Karpas-422 (cell line): ENCODE measurements around the gene CD200R1. TPM values are rescaled to one million over a fixed set of nuclear protein-coding genes. Genes with fewer than 3 reads are reported as not detected.

Experiments used
- DNase-seq: peaks from one replicate; pipeline ENCODE4 v3.0.0-alpha.2; 2015
- H2AFZ ChIP-seq: fragments of 200-600 bp; sonication (generic); 2 replicates; pipeline ENCODE4 v1.6.1; 2014; ENCODE audit warnings: antibody characterized with exemption, low read length, mixed read lengths
- H3K27ac ChIP-seq: fragments of 200-600 bp; sonication (generic); 2 replicates; pipeline ENCODE4 v1.5.1; 2014; ENCODE audit warnings: mild to moderate bottlenecking, low read length, moderate library complexity
- H3K27me3 ChIP-seq: fragments of 200-600 bp; sonication (generic); 2 replicates; pipeline ENCODE4 v1.6.1; 2014; ENCODE audit warnings: low read length, mixed read lengths
- H3K36me3 ChIP-seq: fragments of 200-600 bp; sonication (generic); 2 replicates; pipeline ENCODE4 v1.6.1; 2014; ENCODE audit warnings: low read length, mixed read lengths; ENCODE audit not compliant: insufficient read depth
- H3K4me1 ChIP-seq: fragments of 200-600 bp; sonication (generic); 2 replicates; pipeline ENCODE4 v1.6.1; 2014; ENCODE audit warnings: mild to moderate bottlenecking, low read length, mixed read lengths
- H3K4me2 ChIP-seq: fragments of 200-600 bp; sonication (generic); 2 replicates; pipeline ENCODE4 v1.6.1; 2014; ENCODE audit warnings: low read length, low read depth, mild to moderate bottlenecking; ENCODE audit not compliant: poor library complexity, severe bottlenecking
- H3K4me3 ChIP-seq: fragments of 200-600 bp; sonication (generic); 2 replicates; pipeline ENCODE4 v1.5.1; 2014; ENCODE audit warnings: mild to moderate bottlenecking, antibody characterized with exemption, low read length, mixed read lengths
- H3K79me2 ChIP-seq: fragments of 200-600 bp; sonication (generic); 2 replicates; pipeline ENCODE4 v1.6.1; 2014; ENCODE audit warnings: mild to moderate bottlenecking, low read length, mixed read lengths
- H3K9ac ChIP-seq: fragments of 200-600 bp; sonication (generic); 2 replicates; pipeline ENCODE4 v1.6.0; 2014; ENCODE audit warnings: low read length
- H3K9me2 ChIP-seq: fragments of 200-600 bp; sonication (generic), shearing (Covaris generic); replicated peaks from 2 replicates; pipeline ENCODE4 v1.6.0; 2014; ENCODE audit warnings: mild to moderate bottlenecking, low read length, moderate library complexity; ENCODE audit not compliant: insufficient read depth
- H3K9me3 ChIP-seq: fragments of 300-700, 200-600 bp; sonication (generic); 2 replicates; pipeline ENCODE4 v1.6.1; 2014; ENCODE audit warnings: low read length, mixed read lengths
- H4K20me1 ChIP-seq: fragments of 200-600 bp; sonication (generic); 2 replicates; pipeline ENCODE4 v1.6.1; 2014; ENCODE audit warnings: mild to moderate bottlenecking, antibody characterized with exemption, low read length, low read depth; ENCODE audit not compliant: insufficient read depth
- total RNA-seq: library from RNA; depleted of rRNA; stranded (reverse); fragments of >200 nt; shearing (Covaris generic); gene quantifications from 2 replicates; pipeline ENCODE4 v1.2.3, GENCODE V29; 2014; ENCODE audit warnings: low replicate concordance

Gene CD200R1
- total RNA-seq, 1 experiment from 2014 or later = not detected

DNA sequence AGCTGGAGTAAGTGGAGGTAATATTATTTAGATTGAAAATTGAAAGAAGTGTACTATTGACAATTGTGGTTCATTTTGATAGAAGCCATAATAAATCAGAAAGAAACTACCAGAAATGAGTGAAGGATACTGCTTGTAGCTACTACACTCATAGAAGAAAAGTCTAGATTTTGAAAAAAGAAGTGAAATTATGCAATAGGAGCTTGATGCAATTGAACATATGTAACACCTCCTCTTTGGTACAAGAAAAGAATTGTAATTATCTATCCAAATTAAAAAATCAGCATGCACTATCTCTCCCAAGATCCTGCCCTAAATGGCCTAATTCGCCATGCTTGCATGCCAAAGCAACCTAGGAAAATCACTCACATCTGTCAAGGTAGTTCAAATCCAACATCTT lies 77.1 kb downstream of the CD200R1 start:
- Histone ChIP-seq H3K4me3 (no peak overlapping the region), H2AFZ (no peak overlapping the region), H4K20me1 (no peaks in the 10 kb centered on the region), H3K27me3 (no peaks in the 10 kb centered on the region), H3K27ac (no peak overlapping the region), H3K9me3 (no peaks in the 10 kb centered on the region), H3K4me2 (no peak overlapping the region), H3K36me3 (no peaks in the 10 kb centered on the region), H3K79me2 (no peaks in the 10 kb centered on the region), H3K9ac (no peak overlapping the region), H3K9me2 (no peaks in the 10 kb centered on the region), H3K4me1 (no peaks in the 10 kb centered on the region)
- no peak for DNase-seq

DNA sequence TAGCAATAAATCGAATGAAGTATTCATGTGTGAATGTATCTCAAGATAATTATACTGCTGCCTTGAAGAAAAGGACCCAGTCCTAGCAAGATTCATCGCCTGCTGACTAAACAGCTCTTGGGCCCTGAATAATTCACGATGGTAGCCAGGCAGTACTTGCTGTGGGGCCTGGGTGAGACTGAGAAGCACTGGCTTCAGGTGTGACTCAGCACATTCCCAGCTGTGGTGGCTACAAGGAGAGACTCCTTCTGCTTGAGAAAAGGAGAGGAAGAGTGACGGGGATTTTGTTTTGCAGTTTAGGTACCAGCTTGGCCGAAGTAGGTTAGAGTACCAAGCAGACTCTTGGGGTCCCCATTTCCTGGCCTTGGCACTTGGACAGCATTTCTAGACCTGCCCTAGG lies 80.6 kb downstream of the CD200R1 start:
- no peak overlapping the region for H2AFZ ChIP-seq
- no peak overlapping the region for H3K27ac ChIP-seq
- no peak overlapping the region for H3K9ac ChIP-seq
- H3K9me3 ChIP-seq = no peaks in the 10 kb centered on the region
- H3K79me2 ChIP-seq = no peaks in the 10 kb centered on the region
- no peaks in the 10 kb centered on the region for H4K20me1 ChIP-seq
- no peaks in the 10 kb centered on the region for H3K9me2 ChIP-seq
- H3K36me3 ChIP-seq = no peaks in the 10 kb centered on the region
- peaks cover 2% of the 10 kb centered on the region for H3K4me1 ChIP-seq
- no peak overlapping the region for H3K4me3 ChIP-seq
- no peaks in the 10 kb centered on the region for H3K27me3 ChIP-seq
- no peak for DNase-seq
- no peak overlapping the region for H3K4me2 ChIP-seq

DNA sequence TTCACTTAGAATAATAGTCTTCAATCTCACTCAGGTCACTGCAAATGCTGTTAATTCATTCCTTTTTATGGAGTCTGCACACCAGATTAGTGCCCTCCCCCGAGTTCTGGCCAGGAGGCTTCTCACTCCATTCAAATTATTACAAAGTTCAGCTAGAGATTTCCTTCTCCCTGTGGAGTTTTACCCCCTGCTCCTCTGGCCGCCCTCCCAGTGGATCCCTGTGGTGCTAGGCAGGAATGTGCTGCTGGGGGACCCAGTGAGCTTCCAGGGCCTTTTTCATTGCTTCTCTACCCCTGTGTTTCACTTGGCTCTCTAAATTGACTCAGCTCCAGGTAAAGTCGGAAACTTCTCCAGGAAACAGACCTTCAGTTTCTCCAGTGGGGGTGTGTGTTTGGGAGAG lies 85.5 kb downstream of the CD200R1 start:
- Histone ChIP-seq H3K4me3 (no peak overlapping the region), H3K79me2 (no peaks in the 10 kb centered on the region), H3K9me2 (no peaks in the 10 kb centered on the region), H3K4me2 (peak overlapping the region; percentile 60), H2AFZ (no peak overlapping the region), H3K9me3 (no peaks in the 10 kb centered on the region), H3K36me3 (no peaks in the 10 kb centered on the region), H3K27me3 (no peaks in the 10 kb centered on the region), H3K4me1 (peaks cover 14% of the 10 kb centered on the region), H3K27ac (no peak overlapping the region), H3K9ac (no peak overlapping the region), H4K20me1 (no peaks in the 10 kb centered on the region)
- DNase-seq = no peak

DNA sequence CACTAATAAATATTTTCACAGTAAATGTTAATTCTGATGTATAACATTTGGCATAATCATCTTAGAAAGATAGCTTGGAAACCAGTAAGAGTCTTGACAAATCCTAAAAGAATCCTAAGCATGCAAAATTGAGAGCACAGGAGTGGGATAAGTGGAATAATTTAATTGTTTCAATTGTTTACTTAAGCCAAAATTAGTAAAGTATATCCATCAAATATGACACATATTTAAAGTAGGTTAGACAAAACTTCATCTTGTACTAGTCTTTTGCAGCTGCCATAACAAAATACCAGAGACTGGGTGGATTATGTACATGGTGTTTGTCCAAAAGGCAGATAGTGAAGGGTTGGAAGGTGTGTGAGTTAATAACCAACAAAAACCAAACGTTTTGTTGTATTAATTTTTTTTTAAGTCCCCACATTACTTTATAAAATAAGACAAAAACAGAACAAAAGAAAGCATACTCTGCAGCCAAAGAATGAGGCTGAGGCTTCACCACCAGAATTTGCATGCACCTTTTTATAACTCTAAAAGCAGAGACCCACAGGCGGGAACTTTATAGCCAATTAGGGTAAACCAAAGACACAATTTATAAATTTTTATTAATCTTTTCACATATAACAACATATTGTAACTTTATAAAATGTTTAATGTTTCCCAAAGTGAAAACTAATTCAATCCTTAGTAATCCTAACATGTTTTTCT lies 86.4 kb downstream of the CD200R1 start:
- Histone ChIP-seq H3K4me1 (peaks cover 14% of the 10 kb centered on the region), H3K9me2 (no peaks in the 10 kb centered on the region), H3K27me3 (no peaks in the 10 kb centered on the region), H2AFZ (no peak overlapping the region), H3K36me3 (no peaks in the 10 kb centered on the region), H3K9me3 (no peaks in the 10 kb centered on the region), H3K27ac (no peak overlapping the region), H3K4me2 (peak overlapping the region; percentile 60), H4K20me1 (no peaks in the 10 kb centered on the region), H3K79me2 (no peaks in the 10 kb centered on the region), H3K9ac (no peak overlapping the region), H3K4me3 (no peak overlapping the region)
- no peak for DNase-seq

DNA sequence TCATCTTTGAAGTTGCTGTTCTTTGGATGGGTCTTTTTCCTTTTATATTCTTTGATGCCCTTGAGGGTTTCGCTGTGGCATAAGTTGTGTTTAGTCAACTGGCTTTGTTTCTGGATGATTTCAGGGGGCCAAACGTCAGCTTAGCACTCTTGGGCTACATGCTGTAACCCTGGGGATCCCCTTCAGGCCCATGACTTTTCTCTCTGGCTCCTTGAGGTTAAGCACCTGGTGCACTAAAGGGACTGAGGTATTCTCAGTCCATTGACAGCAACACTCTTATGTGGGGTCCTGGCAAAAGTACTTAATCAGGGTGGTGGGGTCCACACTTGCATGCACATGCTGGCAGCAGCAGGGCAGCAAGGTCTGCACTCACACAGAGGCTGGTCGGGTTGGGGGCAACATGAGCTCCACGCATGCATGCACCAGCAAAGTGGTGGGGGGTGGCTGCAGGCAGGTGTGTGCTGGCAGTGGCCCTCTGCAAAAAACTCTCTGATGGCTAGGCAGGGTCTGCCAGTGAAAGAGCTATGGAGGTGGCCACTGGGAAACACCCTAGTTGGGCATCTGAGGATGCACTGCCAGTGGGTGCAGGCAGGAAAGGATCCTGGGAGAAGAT lies 90.1 kb downstream of the CD200R1 start:
- no peak overlapping the region for H3K9ac ChIP-seq
- no peak overlapping the region for H3K4me3 ChIP-seq
- H3K79me2 ChIP-seq = no peaks in the 10 kb centered on the region
- no peak overlapping the region for H3K4me2 ChIP-seq
- DNase-seq = no peak
- H3K9me3 ChIP-seq = no peaks in the 10 kb centered on the region
- H4K20me1 ChIP-seq = no peaks in the 10 kb centered on the region
- no peak overlapping the region for H3K27ac ChIP-seq
- no peaks in the 10 kb centered on the region for H3K36me3 ChIP-seq
- H2AFZ ChIP-seq = no peak overlapping the region
- peaks cover 14% of the 10 kb centered on the region for H3K4me1 ChIP-seq
- no peaks in the 10 kb centered on the region for H3K9me2 ChIP-seq
- H3K27me3 ChIP-seq = no peaks in the 10 kb centered on the region

DNA sequence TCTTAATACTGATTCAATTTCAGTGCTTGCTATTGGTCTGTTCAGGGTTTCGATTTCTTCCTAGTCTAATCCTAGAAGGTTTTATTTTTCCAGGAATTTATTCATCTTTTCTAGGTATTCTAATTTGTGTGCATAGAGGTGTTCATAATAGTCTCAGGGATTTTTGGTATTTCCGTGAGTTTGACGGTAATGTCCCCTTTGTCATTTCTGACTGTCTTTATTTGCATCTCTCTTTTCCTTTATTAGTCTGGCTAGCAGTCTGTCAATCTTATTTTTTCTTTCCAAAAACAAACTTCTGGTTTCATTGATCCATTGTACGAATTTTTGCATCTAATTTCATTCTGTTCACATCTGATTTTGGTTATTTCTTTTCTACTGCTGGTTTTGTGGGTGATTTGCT lies 93.0 kb downstream of the CD200R1 start:
- Histone ChIP-seq H3K27me3 (no peaks in the 10 kb centered on the region), H3K4me3 (no peak overlapping the region), H3K9me2 (no peaks in the 10 kb centered on the region), H3K4me1 (no peaks in the 10 kb centered on the region), H2AFZ (no peak overlapping the region), H3K9me3 (no peaks in the 10 kb centered on the region), H3K36me3 (no peaks in the 10 kb centered on the region), H3K4me2 (no peak overlapping the region), H4K20me1 (no peaks in the 10 kb centered on the region), H3K27ac (no peak overlapping the region), H3K9ac (no peak overlapping the region), H3K79me2 (no peaks in the 10 kb centered on the region)
- no peak for DNase-seq

DNA sequence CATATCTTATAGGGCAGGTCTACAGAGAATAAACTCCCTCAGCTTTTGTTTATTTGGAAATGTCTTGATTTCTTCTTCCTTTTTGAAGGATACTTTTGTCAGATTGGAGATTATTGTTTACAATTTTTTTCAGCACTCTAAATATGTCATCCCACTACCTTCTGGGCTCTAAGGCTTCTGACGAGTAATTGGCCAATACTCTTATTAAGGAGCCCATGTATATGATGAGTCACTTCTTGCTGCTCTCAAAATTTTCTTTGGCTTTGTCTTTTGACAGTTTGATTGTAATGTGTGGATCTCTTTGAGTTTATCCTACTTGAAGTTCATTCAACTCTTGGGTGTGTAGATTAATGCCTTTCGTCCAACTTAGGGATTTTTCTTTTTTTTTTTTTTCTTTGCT lies 99.3 kb downstream of the CD200R1 start:
- H3K36me3 ChIP-seq = no peaks in the 10 kb centered on the region
- H3K27ac ChIP-seq = no peak overlapping the region
- no peak overlapping the region for H2AFZ ChIP-seq
- H3K4me2 ChIP-seq = no peak overlapping the region
- no peak overlapping the region for H3K9ac ChIP-seq
- no peaks in the 10 kb centered on the region for H3K27me3 ChIP-seq
- no peaks in the 10 kb centered on the region for H3K79me2 ChIP-seq
- H3K9me2 ChIP-seq = no peaks in the 10 kb centered on the region
- H4K20me1 ChIP-seq = no peaks in the 10 kb centered on the region
- peaks cover 25% of the 10 kb centered on the region for H3K4me1 ChIP-seq
- no peak for DNase-seq
- H3K9me3 ChIP-seq = peaks cover 5% of the 10 kb centered on the region; the same call in 1 of the 2 replicates
- no peak overlapping the region for H3K4me3 ChIP-seq

DNA sequence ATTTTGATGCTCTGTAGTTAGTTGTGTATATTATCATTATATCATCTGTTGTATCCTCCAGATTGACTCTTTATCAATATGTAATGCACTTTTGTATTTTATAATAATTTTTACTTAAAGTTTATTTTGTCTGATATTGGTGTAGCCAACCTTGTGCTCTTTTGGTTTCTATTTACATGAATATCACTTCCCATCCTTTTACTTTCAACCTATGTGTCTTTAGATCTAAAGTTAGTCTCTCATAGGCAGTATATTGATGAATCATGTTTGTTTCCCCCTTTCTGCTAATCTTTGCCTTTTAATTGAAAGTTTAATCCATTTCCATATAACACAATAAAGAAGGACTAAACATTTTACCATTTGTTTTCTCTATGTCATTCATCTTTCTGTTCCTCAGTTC lies 100.2 kb downstream of the CD200R1 start:
- Histone ChIP-seq H3K9me3 (peaks cover 10% of the 10 kb centered on the region), H3K4me1 (peaks cover 25% of the 10 kb centered on the region), H3K27ac (no peak overlapping the region), H3K4me3 (no peak overlapping the region), H3K79me2 (no peaks in the 10 kb centered on the region), H3K9ac (no peak overlapping the region), H4K20me1 (no peaks in the 10 kb centered on the region), H2AFZ (peak overlapping the region; percentile 77; the same call in 1 of the 2 replicates), H3K27me3 (no peaks in the 10 kb centered on the region), H3K9me2 (no peaks in the 10 kb centered on the region), H3K4me2 (peak overlapping the region; percentile 67), H3K36me3 (no peaks in the 10 kb centered on the region)
- no peak for DNase-seq
